A549 (cell line): ENCODE results near the gene PPP2R5C. TPM values are rescaled to one million over a fixed set of nuclear protein-coding genes. Genes with fewer than 3 reads are reported as not detected.

Experiments
- ATAC-seq, 2 experiments: fragments of 200-7000 bp in 1 of 2; fragments of >200 bp in 1 of 2; cut with Nextera tagmentation in 1 of 2; cut with Tn5 transposase in 1 of 2; 3 replicates each; pipeline versions ENCODE4 v1.8.0 to v1.9.1; 2018 to 2020; ENCODE audit warnings: mild to moderate bottlenecking in 1 of 2, moderate library complexity in 1 of 2
- CTCF ChIA-PET: fragments of 300-600 bp; sonication (Branson Sonifier 250); formaldehyde crosslinking; extraction: SDS; loops from one replicate; lab custom pipeline; 2021; ENCODE audit warnings: antibody characterized with exemption, inconsistent platforms; lab: Yijun Ruan, JAX
- POLR2A ChIA-PET: fragments of 350-600 bp; formaldehyde crosslinking; extraction: SDS; loops from one replicate; lab custom pipeline; 2021; ENCODE audit warnings: antibody characterized with exemption, inconsistent platforms; lab: Yijun Ruan, JAX
- DNase-seq, 2 experiments: peaks; one replicate each; pipeline versions ENCODE4 v3.0.0 to v3.0.0-alpha.2; 2011 to 2016; ENCODE audit warnings: low read depth in 1 of 2, low spot score in 1 of 2
- FAIRE-seq: peaks from 2 replicates; lab custom pipeline; 2011; peaks lifted over from hg19 to GRCh38; lab: Jason Lieb, UNC
- H3K27ac ChIP-seq, 2 experiments: fragments of >200 bp; sonication (Bioruptor Twin); formaldehyde crosslinking; 3 replicates each; pipeline ENCODE4 v1.5.1; 2016 to 2017
- H3K4me1 ChIP-seq: fragments of >200 bp; sonication (Bioruptor Twin); formaldehyde crosslinking; 3 replicates; pipeline ENCODE4 v1.6.1; 2016
- H3K4me2 ChIP-seq: fragments of >200 bp; sonication (Bioruptor Twin); formaldehyde crosslinking; 3 replicates; pipeline ENCODE4 v1.6.1; 2016
- H3K4me3 ChIP-seq: fragments of >200 bp; sonication (Bioruptor Twin); formaldehyde crosslinking; 3 replicates; pipeline ENCODE4 v1.5.1; 2016
- H3K9me3 ChIP-seq: fragments of >200 bp; sonication (Bioruptor Twin); formaldehyde crosslinking; 3 replicates; pipeline ENCODE4 v1.6.1; 2016
- ATOH8 ChIP-seq: fragments of 250-450 bp; sonication (Bioruptor Pico); IDR thresholded peaks from 2 replicates; pipeline ENCODE4 v1.5.0; 2020; ENCODE audit warnings: low read depth, mild to moderate bottlenecking, moderate library complexity
- CHD2 ChIP-seq: fragments of 150-350 bp; IDR thresholded peaks from 2 replicates; pipeline ENCODE4 v1.6.1; 2014; ENCODE audit warnings: low read length; ENCODE audit not compliant: partially characterized antibody
- CHD4 ChIP-seq: fragments of 200-600 bp; sonication (generic); IDR thresholded peaks from 2 replicates; pipeline ENCODE4 v1.6.1; 2016; ENCODE audit warnings: antibody characterized with exemption, mild to moderate bottlenecking, borderline replicate concordance
- EP300 ChIP-seq, 2 experiments: fragments of >200 bp; sonication (Bioruptor Twin); formaldehyde crosslinking; IDR thresholded peaks; 2 replicates in 1 of 2; 3 replicates in 1 of 2; pipeline ENCODE4 v1.6.1; 2016 to 2017
- ESRRA ChIP-seq: fragments of 150-350 bp; IDR thresholded peaks from 2 replicates; pipeline ENCODE4 v1.6.1; 2014; ENCODE audit warnings: mild to moderate bottlenecking, low read length, borderline replicate concordance
- FOSL2 ChIP-seq, 2 experiments: fragments of 450-650 bp in 1 of 2; fragments of >200 bp in 1 of 2; sonication (Bioruptor Twin) in 1 of 2; formaldehyde crosslinking; IDR thresholded peaks; 2 replicates each; pipeline versions ENCODE4 v1.5.0 to v1.6.1; 2016 to 2020; ENCODE audit warnings: mild to moderate bottlenecking in 1 of 2, moderate library complexity in 1 of 2
- FOXS1 ChIP-seq: fragments of 250-450 bp; sonication (Bioruptor Pico); IDR thresholded peaks from 2 replicates; pipeline ENCODE4 v1.5.0; 2020; ENCODE audit warnings: mild to moderate bottlenecking, moderate library complexity
- GATA3 ChIP-seq: IDR thresholded peaks from 2 replicates; pipeline ENCODE4 v1.6.1; 2012; ENCODE audit warnings: borderline replicate concordance
- HOXA7 ChIP-seq: fragments of 250-450 bp; sonication (Bioruptor Pico); IDR thresholded peaks from 2 replicates; pipeline ENCODE4 v1.5.0; 2020; ENCODE audit warnings: mild to moderate bottlenecking, moderate library complexity
- HOXB13 ChIP-seq: fragments of 250-450 bp; sonication (Bioruptor Pico); IDR thresholded peaks from 2 replicates; pipeline ENCODE4 v1.5.0; 2020; ENCODE audit warnings: low read depth, mild to moderate bottlenecking, moderate library complexity
- KDM5A ChIP-seq: fragments of 200-600 bp; sonication (generic); IDR thresholded peaks from 2 replicates; pipeline ENCODE4 v1.6.1; 2016; ENCODE audit warnings: antibody characterized with exemption, mild to moderate bottlenecking
- MYC ChIP-seq: IDR thresholded peaks from 2 replicates; pipeline ENCODE4 v1.6.1; 2012; ENCODE audit warnings: mild to moderate bottlenecking, inconsistent platforms, low read length, improper control_type of control experiment, borderline replicate concordance
- NR3C1 ChIP-seq: fragments of >200 bp; sonication (Bioruptor Twin); formaldehyde crosslinking; IDR thresholded peaks from 3 replicates; pipeline ENCODE4 v1.6.1; 2017
- PHF8 ChIP-seq: fragments of 200-600 bp; sonication (generic); IDR thresholded peaks from 2 replicates; pipeline ENCODE4 v1.6.1; 2016; ENCODE audit warnings: low read depth, mild to moderate bottlenecking, antibody characterized with exemption, moderate library complexity, borderline replicate concordance
- POLR2A ChIP-seq: IDR thresholded peaks from 2 replicates; pipeline ENCODE4 v1.6.1; 2012; ENCODE audit warnings: mild to moderate bottlenecking, low read length
- SMC3 ChIP-seq: fragments of >200 bp; sonication (Bioruptor Twin); formaldehyde crosslinking; IDR thresholded peaks from 3 replicates; pipeline ENCODE4 v1.6.1; 2018; ENCODE audit warnings: inconsistent platforms
- ZC3H11A ChIP-seq: fragments of 450-650 bp; IDR thresholded peaks from 2 replicates; pipeline ENCODE4 v1.6.1; 2014; ENCODE audit warnings: antibody characterized with exemption, mild to moderate bottlenecking
- WGBS: methylation state at CpG from one replicate; pipeline ENCODE4 v1.1.6; 2017; ENCODE audit errors: missing lambda C conversion rate; 5-methylcytosine and 5-hydroxymethylcytosine counted together
- polyA plus RNA-seq, 4 experiments: library from polyadenylated mRNA; depleted of rRNA in 3 of 4; stranded (reverse); fragments of >200 nt; fragmentation: RNase III in 1 of 4; extraction: RNeasy Plus Mini Kit Qiagen cat#74134 plus additional on column Dnase treatment in 1 of 4; gene quantifications; 2 replicates in 3 of 4; 3 replicates in 1 of 4; pipeline ENCODE4 v1.2.3, GENCODE V29; 2011 to 2017
- TF ChIP-seq, protein P1 (sequence below): IDR thresholded peaks from 2 replicates; pipeline ENCODE4 v1.6.1; 2012
- TF ChIP-seq, protein P2 (sequence below): fragments of >200 bp; sonication (Bioruptor Twin); formaldehyde crosslinking; IDR thresholded peaks from 2 replicates; pipeline ENCODE4 v1.6.1; 2016
- TF ChIP-seq, protein P3 (sequence below): IDR thresholded peaks from 2 replicates; pipeline ENCODE4 v1.6.1; 2012
- TF ChIP-seq, protein P4 (sequence below): fragments of 200-600 bp; sonication (generic); IDR thresholded peaks from 2 replicates; pipeline ENCODE4 v1.6.1; 2016; ENCODE audit warnings: antibody characterized with exemption, mild to moderate bottlenecking, moderate library complexity

PPP2R5C gene
- polyA plus RNA-seq, 2 of the 4 experiments (the other 2 are of a cell fraction): 74.8 to 150 TPM

GRCh38 chr14:101726954-101727302 is 34.6 kb upstream of the PPP2R5C start:
- WGBS: 76% methylated on average over 8 of the region's 8 CpGs
- Histone ChIP-seq H3K4me3 (no peak overlapping the region), H3K4me2 (no peak overlapping the region), H3K27ac (no peak overlapping the region)
- CTCF ChIA-PET: interaction anchor here (1.0 to 1.7 kb wide), 3 partner anchors 8 to 20 kb away, joined by 3 to 10 read pairs (median 5); no protein-coding TSS in a partner anchor
- no peak for ATAC-seq
- FAIRE-seq: no peak
- TF ChIP-seq CHD4 (no peak), ESRRA (no peak), GATA3 (no peak), CHD2 (no peak), ATOH8 (CRISPR knock-in tag) (no peak), HOXA7 (no peak), SMC3 (no peak), ZC3H11A (no peak), FOXS1 (CRISPR knock-in tag) (no peak), HOXB13 (no peak), PHF8 (no peak), FOSL2 (IDR thresholded peaks at IDR 0.05) (no peak), FOSL2 (CRISPR knock-in tag; IDR thresholded peaks at IDR 0.05) (no peak), NR3C1 (no peak), MYC (no peak), EP300 (IDR thresholded peaks at IDR 0.05) (no peak)
- TF ChIP-seq, protein P1, sequence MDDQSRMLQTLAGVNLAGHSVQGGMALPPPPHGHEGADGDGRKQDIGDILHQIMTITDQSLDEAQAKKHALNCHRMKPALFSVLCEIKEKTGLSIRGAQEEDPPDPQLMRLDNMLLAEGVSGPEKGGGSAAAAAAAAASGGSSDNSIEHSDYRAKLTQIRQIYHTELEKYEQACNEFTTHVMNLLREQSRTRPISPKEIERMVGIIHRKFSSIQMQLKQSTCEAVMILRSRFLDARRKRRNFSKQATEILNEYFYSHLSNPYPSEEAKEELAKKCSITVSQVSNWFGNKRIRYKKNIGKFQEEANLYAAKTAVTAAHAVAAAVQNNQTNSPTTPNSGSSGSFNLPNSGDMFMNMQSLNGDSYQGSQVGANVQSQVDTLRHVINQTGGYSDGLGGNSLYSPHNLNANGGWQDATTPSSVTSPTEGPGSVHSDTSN: no peak
- TF ChIP-seq, protein P2, sequence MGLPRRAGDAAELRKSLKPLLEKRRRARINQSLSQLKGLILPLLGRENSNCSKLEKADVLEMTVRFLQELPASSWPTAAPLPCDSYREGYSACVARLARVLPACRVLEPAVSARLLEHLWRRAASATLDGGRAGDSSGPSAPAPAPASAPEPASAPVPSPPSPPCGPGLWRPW: no peak
- TF ChIP-seq, all 56 proteins: peak for 0
- peaks cover 14% of the 10 kb centered on the region for H3K4me1 ChIP-seq
- POLR2A ChIA-PET: no interaction called here
- no peaks in the 10 kb centered on the region for H3K9me3 ChIP-seq
- no peak for DNase-seq

DNA sequence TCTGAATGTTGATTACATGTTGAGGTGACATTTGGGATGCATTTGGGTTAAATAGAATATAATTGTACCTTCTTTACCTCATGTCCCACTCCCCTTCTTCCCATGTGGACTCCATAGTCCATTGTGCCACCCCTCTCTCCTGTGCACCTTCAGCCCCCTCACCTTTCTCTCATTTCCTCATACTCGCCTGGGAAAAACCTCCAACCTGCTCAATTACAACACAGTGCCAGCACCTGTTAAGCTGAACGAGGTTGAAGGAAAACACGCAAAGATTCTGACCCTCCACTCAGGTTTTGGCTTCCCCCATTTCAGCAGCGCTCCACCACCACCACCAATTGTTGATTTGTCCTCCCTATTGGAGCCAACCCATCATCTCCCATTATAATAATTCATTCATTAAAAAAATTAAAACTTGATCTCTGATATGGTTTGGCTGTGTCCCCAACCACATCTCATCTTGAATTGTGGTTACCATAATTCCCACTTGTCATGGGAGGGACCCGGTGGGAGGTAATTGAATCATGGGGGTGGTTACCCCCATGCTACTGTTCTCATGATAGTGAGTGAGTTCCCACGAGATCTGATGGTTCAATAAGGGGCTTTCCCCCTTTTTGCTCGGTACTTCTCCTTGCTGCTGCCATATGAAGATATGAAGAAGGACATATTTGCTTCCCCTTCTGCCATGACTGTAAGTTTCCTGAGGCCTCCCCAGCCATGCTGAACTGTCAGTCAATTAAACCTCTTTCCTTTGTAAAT is 33.7 kb upstream of the PPP2R5C start:
- H3K9me3 ChIP-seq: no peaks in the 10 kb centered on the region
- H3K27ac ChIP-seq: no peak overlapping the region
- ATAC-seq: no peak
- WGBS: 54% methylated on average over 7 of the region's 7 CpGs
- H3K4me3 ChIP-seq: no peak overlapping the region
- no peak for DNase-seq
- ChIA-PET POLR2A (no interaction called here), CTCF (interaction anchor here (1.6 kb wide), 1 partner anchor 43 kb away, joined by 3 read pairs; no protein-coding TSS in a partner anchor)
- H3K4me1 ChIP-seq: peaks cover 18% of the 10 kb centered on the region
- FAIRE-seq: no peak
- no peak overlapping the region for H3K4me2 ChIP-seq
- TF ChIP-seq, protein P3, sequence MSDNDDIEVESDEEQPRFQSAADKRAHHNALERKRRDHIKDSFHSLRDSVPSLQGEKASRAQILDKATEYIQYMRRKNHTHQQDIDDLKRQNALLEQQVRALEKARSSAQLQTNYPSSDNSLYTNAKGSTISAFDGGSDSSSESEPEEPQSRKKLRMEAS: no peak
- TF ChIP-seq POLR2A (no peak), CHD4 (no peak), KDM5A (no peak)
- TF ChIP-seq, protein P4, sequence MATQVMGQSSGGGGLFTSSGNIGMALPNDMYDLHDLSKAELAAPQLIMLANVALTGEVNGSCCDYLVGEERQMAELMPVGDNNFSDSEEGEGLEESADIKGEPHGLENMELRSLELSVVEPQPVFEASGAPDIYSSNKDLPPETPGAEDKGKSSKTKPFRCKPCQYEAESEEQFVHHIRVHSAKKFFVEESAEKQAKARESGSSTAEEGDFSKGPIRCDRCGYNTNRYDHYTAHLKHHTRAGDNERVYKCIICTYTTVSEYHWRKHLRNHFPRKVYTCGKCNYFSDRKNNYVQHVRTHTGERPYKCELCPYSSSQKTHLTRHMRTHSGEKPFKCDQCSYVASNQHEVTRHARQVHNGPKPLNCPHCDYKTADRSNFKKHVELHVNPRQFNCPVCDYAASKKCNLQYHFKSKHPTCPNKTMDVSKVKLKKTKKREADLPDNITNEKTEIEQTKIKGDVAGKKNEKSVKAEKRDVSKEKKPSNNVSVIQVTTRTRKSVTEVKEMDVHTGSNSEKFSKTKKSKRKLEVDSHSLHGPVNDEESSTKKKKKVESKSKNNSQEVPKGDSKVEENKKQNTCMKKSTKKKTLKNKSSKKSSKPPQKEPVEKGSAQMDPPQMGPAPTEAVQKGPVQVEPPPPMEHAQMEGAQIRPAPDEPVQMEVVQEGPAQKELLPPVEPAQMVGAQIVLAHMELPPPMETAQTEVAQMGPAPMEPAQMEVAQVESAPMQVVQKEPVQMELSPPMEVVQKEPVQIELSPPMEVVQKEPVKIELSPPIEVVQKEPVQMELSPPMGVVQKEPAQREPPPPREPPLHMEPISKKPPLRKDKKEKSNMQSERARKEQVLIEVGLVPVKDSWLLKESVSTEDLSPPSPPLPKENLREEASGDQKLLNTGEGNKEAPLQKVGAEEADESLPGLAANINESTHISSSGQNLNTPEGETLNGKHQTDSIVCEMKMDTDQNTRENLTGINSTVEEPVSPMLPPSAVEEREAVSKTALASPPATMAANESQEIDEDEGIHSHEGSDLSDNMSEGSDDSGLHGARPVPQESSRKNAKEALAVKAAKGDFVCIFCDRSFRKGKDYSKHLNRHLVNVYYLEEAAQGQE: no peak
- TF ChIP-seq, all 56 proteins: peak for 0
